Activated naive CD4-positive, alpha-beta T cell (primary cell): ENCODE results near the gene GRID2.
"Not testable (repeated sequence)": the region's sequence is repeated elsewhere in the genome, so short reads cannot be mapped to it uniquely, and the experiment has no call there.

Experiments used
- DNase-seq, 4 experiments: peaks; one replicate each; lab custom pipeline; 2025; lab: John Stamatoyannopoulos, UW

The GRID2 gene

DNA sequence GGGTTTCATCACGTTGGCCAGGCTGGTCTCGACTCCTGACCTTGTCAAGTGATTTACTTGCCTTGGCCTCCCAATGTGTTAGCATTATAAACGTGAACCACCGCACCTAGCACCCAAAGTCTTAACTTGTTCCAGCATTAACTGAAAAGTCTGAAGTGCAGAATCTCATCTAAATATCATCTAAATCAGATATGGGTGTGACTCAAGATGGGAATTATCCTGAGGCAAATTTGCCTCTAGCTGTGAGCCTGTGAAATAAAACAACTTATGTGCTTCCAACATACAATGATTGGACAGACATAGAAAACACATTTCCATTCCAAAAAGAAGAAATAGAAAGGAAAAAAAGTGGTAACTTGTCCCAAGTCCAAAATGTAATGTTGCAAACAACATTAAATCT, 883.7 kb downstream of the GRID2 start:
- DNase-seq = no peak

DNA sequence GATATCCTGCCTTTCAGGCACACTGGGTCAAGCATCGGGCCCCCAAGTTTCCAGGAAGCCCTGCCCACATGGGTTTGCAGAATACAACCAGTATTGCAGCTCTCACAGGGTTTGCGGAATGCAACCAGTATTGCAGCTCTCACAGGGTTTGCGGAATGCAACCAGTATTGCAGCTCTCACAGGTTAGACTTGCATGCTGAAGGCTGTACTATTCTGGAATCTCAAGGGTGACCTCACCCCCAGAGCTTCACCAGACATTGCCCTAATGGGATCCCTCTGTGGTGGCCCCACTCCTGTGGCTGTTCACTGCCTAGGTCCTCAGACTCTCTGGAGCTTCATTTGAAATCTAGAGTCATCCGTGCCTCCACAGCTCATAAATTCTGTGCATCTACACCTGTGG, 884.1 kb downstream of the GRID2 start:
- DNase-seq = no peak

GRCh38 chr4:93199492-93199891, 895.7 kb downstream of the GRID2 start:
- DNase-seq = no peak

- no peak for DNase-seq
Measured at GRCh38 chr4:93201471-93202096, 897.8 kb downstream of the GRID2 start.

DNA sequence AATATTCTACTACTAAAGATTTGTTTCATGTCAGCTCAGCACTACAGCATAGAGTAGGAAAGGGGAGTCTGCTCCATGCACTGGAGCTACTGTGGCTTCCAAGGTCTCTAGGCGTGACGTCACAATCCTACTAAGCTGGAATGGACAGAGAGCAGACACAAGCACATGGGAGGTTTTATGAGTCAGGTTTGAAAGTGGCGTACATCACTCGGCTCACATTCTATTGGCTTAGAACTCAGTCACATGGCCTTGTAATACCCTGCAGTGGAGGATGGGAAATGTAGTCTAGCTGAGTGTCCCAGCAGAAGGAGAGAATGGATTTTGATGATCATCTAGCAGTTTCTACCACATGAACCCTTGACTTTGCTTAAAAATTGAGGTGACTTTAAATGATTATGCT, 899.9 kb downstream of the GRID2 start:
- DNase-seq = no peak

DNA sequence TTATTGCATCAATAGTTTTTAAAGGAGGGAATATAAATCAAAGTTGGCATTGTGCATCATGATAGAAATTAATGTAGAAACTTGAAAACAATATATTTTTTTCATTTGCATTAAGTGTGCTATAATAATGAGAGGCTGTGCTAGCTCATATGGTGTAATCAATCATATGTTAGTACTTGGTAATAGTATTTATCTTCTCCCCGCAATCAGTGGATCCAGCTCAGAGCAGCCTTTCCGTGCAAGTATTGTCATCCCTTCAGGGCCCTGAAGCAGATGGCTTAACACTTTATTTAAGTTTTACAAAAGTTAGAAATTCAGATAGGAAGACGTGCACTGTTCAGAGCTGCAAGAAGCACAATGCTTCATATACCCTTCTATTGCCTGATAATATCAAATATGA, 908.5 kb downstream of the GRID2 start:
- no peak for DNase-seq

DNA sequence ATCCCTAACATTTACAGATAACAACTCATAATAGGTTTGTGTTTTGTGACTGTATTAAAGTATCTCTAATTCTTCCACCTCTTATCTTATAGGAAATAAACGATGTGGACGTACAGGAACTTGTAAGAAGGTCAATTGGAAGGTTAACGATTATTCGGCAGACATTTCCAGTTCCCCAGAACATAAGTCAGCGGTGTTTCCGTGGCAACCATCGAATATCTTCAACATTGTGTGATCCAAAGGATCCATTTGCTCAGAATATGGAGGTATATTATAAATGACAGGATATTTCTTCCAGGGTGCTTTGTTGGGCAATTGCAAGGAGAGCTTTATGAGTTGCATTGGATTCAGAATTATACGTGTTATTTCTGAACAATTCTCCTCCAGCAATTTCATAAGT, 912.9 kb downstream of the GRID2 start:
- DNase-seq = no peak

GRCh38 chr4:93217431-93217830, 913.7 kb downstream of the GRID2 start:
- DNase-seq = no peak

- DNase-seq = no peak
Measured at GRCh38 chr4:93221771-93222170, 918.0 kb downstream of the GRID2 start.

GRCh38 chr4:93228021-93228420, 924.3 kb downstream of the GRID2 start:
- DNase-seq = no peak

DNA sequence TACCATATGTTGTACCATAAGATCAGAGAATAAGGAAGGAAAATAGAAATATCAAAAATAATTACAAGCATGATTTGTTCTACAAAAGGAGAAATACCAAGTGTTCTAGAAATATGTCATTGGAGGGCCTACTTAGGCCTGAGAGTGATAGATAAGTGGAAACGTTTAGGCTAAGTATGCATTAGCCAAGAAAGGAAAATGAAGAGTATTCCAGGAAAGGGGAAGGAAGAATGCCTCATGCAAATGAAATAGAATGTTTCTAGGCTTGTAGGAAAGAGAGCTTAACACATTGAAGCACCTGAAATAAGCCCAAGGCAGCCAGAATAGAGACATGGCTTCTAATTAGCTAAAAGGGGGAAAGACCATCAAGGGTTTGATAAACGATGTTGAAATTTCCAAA, 929.1 kb downstream of the GRID2 start:
- no peak for DNase-seq

DNA sequence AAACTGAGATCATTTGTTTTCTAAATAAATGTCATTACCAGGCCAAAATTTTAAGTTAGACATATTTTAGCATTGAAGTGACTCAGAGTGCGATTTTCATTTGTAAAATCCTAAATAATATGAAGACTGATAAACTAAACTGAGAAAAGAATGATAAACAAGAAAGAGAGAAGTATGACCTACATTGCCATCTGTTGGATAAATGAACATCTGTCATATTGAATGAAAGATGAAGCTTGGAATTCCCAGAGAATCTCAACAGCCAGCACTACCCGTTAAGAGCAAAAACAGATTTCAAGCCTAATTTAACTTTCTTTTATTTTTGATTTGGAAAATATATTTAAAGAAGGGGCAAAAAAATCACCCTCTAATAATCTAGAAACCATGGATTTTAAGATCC, 933.8 kb downstream of the GRID2 start:
- no peak for DNase-seq

- no peak for DNase-seq
Measured at GRCh38 chr4:93243262-93243661, 939.5 kb downstream of the GRID2 start.

DNA sequence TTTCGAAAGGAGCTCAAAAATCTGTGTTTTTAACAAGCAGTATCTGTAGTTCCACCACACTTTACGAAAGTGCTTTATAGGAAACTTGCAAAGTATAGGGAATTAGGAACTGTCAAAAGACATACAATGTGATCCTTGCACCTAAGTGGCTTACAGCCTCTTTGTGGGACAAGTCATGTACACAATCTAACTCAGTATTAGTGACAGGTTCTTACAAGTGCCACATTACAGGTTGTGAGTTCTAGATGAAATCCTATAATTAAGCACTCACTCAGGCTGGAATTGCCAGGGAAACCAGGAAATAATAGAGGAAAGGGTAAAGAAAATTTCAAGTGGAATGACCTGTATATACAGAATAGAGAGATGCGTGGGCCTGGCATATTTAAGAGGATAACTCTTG, 957.4 kb downstream of the GRID2 start:
- DNase-seq = no peak

- no peak for DNase-seq
Measured at GRCh38 chr4:93263166-93263565, 959.4 kb downstream of the GRID2 start.

DNA sequence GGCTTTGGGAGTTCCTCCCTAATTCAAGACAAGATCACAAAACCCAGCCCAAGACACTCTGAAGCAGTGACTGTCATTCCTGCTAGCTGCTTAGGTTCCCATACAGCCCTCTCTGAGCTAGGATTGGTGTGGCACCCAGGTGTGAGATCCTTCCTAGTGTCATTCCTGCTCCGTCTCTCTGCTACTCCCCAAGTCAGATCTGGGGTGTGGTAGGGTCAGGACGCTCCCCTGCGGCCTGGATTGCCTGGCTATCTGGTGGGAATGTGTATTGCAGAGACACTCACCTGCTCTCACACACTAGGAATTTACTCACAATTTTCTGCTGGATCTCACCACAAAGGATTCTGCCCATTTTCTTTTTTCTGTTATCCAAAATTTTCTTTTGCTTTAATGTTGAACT, 964.0 kb downstream of the GRID2 start:
- DNase-seq = no peak

- no peak for DNase-seq
Measured at GRCh38 chr4:93285346-93285745, 981.6 kb downstream of the GRID2 start.

- no peak for DNase-seq
Measured at GRCh38 chr4:93289241-93289640, 985.5 kb downstream of the GRID2 start.

DNA sequence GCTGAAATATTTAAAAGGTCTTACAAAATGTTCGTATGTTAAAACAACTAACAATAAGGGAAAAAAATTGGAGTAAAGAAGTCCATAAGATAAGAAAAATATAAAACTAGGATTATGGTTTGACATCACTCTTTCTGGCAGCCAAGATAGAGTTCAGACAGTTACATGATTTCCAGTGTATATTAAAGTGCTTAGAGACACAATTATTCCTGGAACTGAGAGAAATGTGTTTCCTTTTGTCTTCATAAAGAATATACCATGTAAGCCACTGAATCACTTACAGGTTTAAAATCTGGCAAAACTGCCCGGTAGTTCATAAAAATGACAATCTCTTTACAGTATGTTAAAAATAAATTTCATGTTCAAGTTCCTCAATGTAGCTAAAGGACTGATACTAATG, 986.1 kb downstream of the GRID2 start:
- DNase-seq = no peak

DNA sequence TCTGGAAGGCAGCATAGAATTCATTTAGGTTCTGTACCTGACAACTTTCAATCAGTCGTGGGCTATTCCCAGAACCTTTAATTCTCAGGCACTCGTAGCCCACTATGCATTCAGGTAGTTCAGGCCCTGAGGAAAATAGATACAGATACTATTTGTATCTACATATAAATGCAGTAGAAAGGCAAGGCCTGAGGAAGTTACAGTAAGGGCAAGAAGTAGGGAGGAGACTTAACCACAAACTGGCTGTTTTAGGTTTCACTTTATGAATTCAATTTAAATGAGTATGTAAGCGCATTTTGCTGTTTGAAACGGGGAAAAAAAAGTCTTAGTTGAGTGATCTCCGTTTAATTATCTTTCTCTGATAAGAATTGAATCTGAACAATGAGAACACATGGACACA, 995.4 kb downstream of the GRID2 start:
- no peak for DNase-seq

GRCh38 chr4:93300780-93301555, 997.2 kb downstream of the GRID2 start:
- not testable (repeated sequence) for DNase-seq

GRCh38 chr4:93302310-93302709, 998.5 kb downstream of the GRID2 start:
- no peak for DNase-seq

- no peak for DNase-seq
Measured at GRCh38 chr4:93303440-93303839, 999.7 kb downstream of the GRID2 start.

GRCh38 chr4:93312299-93312698, 1008.5 kb downstream of the GRID2 start:
- DNase-seq = no peak
